ENCODE data around the gene PLA2G4C. TPM values are rescaled to one million over a fixed set of nuclear protein-coding genes. Genes with fewer than 3 reads are reported as not detected.

PLA2G4C gene
- total and polyA plus RNA-seq, 2 of the 8 experiments (the other 6 are each of a cell fraction or from before 2014, with no cell fraction given), result 14.9 to 20.5 TPM

DNA sequence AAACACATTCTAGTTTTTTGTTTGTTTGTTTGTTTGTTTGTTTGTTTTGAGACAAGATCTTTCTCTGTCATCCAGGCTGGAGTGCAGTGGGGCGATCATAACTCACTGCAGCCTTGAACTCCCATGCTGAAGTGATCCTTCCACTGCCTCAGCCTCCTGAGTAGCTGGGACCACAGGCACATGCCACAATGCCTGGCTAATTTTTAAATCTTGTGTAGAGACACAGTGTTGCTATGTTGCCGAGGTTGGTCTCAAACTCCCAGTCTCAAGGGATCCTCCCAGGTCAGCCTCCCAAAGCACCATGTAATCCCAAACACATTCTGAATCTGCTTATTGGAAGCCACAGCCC lies 15.8 kb downstream of the PLA2G4C start:
- no peaks in the 10 kb centered on the region for H3K23me2 ChIP-seq (ENCODE audit: low read depth, low read length)
- TF ChIP-seq PHF8 (conservative IDR thresholded peaks at IDR 0.05; ENCODE audit: low read depth, low read length), result no peak
- no peak for TF ChIP-seq SUZ12 (IDR thresholded peaks at IDR 0.05; ENCODE audit: low read length)
- TF ChIP-seq TCF12 (IDR thresholded peaks at IDR 0.05; ENCODE audit: low read depth, low read length), result no peak
- TF ChIP-seq GABPA (IDR thresholded peaks at IDR 0.05; ENCODE audit: borderline replicate concordance, insufficient read depth, low read length), result no peak
- no peak for TF ChIP-seq GTF2F1 (IDR thresholded peaks at IDR 0.05; ENCODE audit: borderline replicate concordance, low read depth, low read length)
- TF ChIP-seq SIN3A (conservative IDR thresholded peaks at IDR 0.05 in 1 of 2, IDR thresholded peaks at IDR 0.05 in 1 of 2; ENCODE audit: low read depth in 1 of 2, low read length in 2 of 2), result no peak
- H3K18ac ChIP-seq (ENCODE audit: extremely low read depth, low read length), result no peak overlapping the region
- H3K4ac ChIP-seq (replicated peaks; ENCODE audit: insufficient read length, low read depth, low read length), result no peak overlapping the region
- no peak overlapping the region for H2BK12ac ChIP-seq (ENCODE audit: low read depth, low read length)
- POLR2A ChIA-PET (ENCODE audit: partially characterized antibody), result interaction anchor here (1.2 kb wide), 1 partner anchor 9 kb away, joined by 4 read pairs; no protein-coding TSS in a partner anchor
- H3K79me2 ChIP-seq (ENCODE audit: control insufficient read depth in 1 of 2, insufficient read depth in 2 of 2, low read length in 2 of 2), result no peaks in the 10 kb centered on the region
- no peak overlapping the region for H4K5ac ChIP-seq (ENCODE audit: insufficient read length, low read depth, low read length)
- no peak overlapping the region for H3K14ac ChIP-seq (ENCODE audit: insufficient read length)
- no peak overlapping the region for H2BK5ac ChIP-seq (ENCODE audit: low read depth, low read length)
- no peak overlapping the region for H2BK15ac ChIP-seq (ENCODE audit: low read length)
- DNase-seq (ENCODE audit: low read depth in 1 of 2, low spot score in 2 of 2), result no peak
- H3K79me1 ChIP-seq (ENCODE audit: low read depth, low read length), result no peaks in the 10 kb centered on the region
- H3K9me3 ChIP-seq (ENCODE audit: insufficient read depth in 2 of 2, low read depth in 1 of 2, low read length in 1 of 2), result no peaks in the 10 kb centered on the region
- H2AFZ ChIP-seq (ENCODE audit: low read length), result no peak overlapping the region
- FAIRE-seq, result no peak
- WGBS, 2 experiments (ENCODE audit: extremely low coverage in 1 of 2, insufficient coverage in 1 of 2, insufficient read length in 1 of 2, insufficient replicate concordance in 2 of 2, low coverage in 1 of 2, low lambda C conversion rate in 2 of 2, missing lambda C conversion rate in 1 of 2), result 84% methylated on average over 2 of the region's 2 CpGs; no CpG with 5 or more reads in 1 of the 2 experiments
- H2BK120ac ChIP-seq (replicated peaks; ENCODE audit: low read depth, low read length), result no peak overlapping the region
- H3K4me1 ChIP-seq (replicated peaks in 1 of 4; ENCODE audit: control insufficient read depth in 3 of 4, insufficient read depth in 4 of 4, low read length in 3 of 4), result no peaks in the 10 kb centered on the region
- H3K27me3 ChIP-seq (replicated peaks in 1 of 4; ENCODE audit: control insufficient read depth in 3 of 4, extremely low read depth in 1 of 4, insufficient read depth in 3 of 4, low read length in 3 of 4), result no peaks in the 10 kb centered on the region; a peak in 1 of 7 replicates
- no peak overlapping the region for H3K4me3 ChIP-seq (ENCODE audit: extremely low read depth in 1 of 4, insufficient read depth in 2 of 4, low read depth in 3 of 4, low read length in 4 of 4)
- H4K91ac ChIP-seq (replicated peaks; ENCODE audit: insufficient read length, low read length), result no peak overlapping the region
- no peak overlapping the region for H3K23ac ChIP-seq (ENCODE audit: insufficient read length)
- H3K56ac ChIP-seq (replicated peaks; ENCODE audit: insufficient read length, low read depth, low read length), result no peak overlapping the region
- CTCF ChIA-PET (ENCODE audit: partially characterized antibody), result interaction anchor here (0.7 to 2.9 kb wide), 5 partner anchors 8 to 132 kb away, joined by 3 to 14 read pairs (median 4); no protein-coding TSS in a partner anchor
- no peak overlapping the region for H3K4me2 ChIP-seq (ENCODE audit: insufficient read depth in 1 of 2, low read depth in 2 of 2, low read length in 2 of 2)
- no peak overlapping the region for H3K27ac ChIP-seq (ENCODE audit: low read depth, low read length)
- no peak overlapping the region for H4K8ac ChIP-seq (ENCODE audit: extremely low read depth, insufficient read depth, low read length)
- H2AK5ac ChIP-seq (ENCODE audit: low read depth, low read length), result no peak overlapping the region
- no peaks in the 10 kb centered on the region for H4K20me1 ChIP-seq (replicated peaks in 1 of 2; ENCODE audit: control insufficient read depth in 1 of 2, insufficient read depth in 2 of 2, low read length in 2 of 2)
- H3K36me3 ChIP-seq (ENCODE audit: control insufficient read depth in 2 of 4, insufficient read depth in 4 of 4, low read length in 3 of 4), result no peaks in the 10 kb centered on the region
- no peak overlapping the region for H3K9ac ChIP-seq (replicated peaks in 1 of 4; ENCODE audit: extremely low read depth in 1 of 4, low read depth in 3 of 4, low read length in 3 of 4)
- no peak overlapping the region for H2BK20ac ChIP-seq (ENCODE audit: low read length)
